Subcutaneous adipose tissue (tissue), 4 donors: ENCODE measurements around the gene DMAC1. TPM values are rescaled to one million over a fixed set of nuclear protein-coding genes. Genes with fewer than 3 reads are reported as not detected.

Experiments
- CTCF ChIP-seq: fragments of 450-650 bp; IDR thresholded peaks from one replicate; pipeline ENCODE4 v1.5.1; 2016; ENCODE audit warnings: low read depth, mild to moderate bottlenecking, control low read depth, antibody characterized with exemption, moderate library complexity
- total RNA-seq, 4 donors: library from RNA; depleted of rRNA; stranded (reverse); fragments of >200 nt; gene quantifications; one replicate each; pipeline ENCODE4 v1.1.0, GENCODE V29; 2016

DMAC1 gene
- total RNA-seq, 4 donors from 2014 or later = 10.1 to 20.2 (median 16.6) TPM

GRCh38 chr9:7802666-7803065 is 3.1 kb upstream of the DMAC1 start:
- TF ChIP-seq CTCF = no peak

GRCh38 chr9:7799944-7800285 is 337 bp upstream of the DMAC1 start:
- TF ChIP-seq CTCF = no peak

- TF ChIP-seq CTCF = no peak
Measured at GRCh38 chr9:7794196-7794595, 5.4 kb downstream of the DMAC1 start.

- TF ChIP-seq CTCF = no peak
Measured at GRCh38 chr9:7791394-7791793, 8.2 kb downstream of the DMAC1 start.

GRCh38 chr9:7790819-7791182 is 8.8 kb downstream of the DMAC1 start:
- no peak for TF ChIP-seq CTCF

GRCh38 chr9:7790022-7790818 is 9.4 kb downstream of the DMAC1 start:
- TF ChIP-seq CTCF = no peak

- TF ChIP-seq CTCF = no peak
Measured at GRCh38 chr9:7788772-7789171, 10.8 kb downstream of the DMAC1 start.
